ENCODE measurements around the gene ELOVL1. TPM values are rescaled to one million over a fixed set of nuclear protein-coding genes. Genes with fewer than 3 reads are reported as not detected.
"Not testable (repeated sequence)": the region's sequence is repeated elsewhere in the genome, so short reads cannot be mapped to it uniquely, and the experiment has no call there.

Gene ELOVL1
- total and polyA plus RNA-seq, 12 donors: 24.9 to 242 (median 67.2) TPM

- H3K27me3 ChIP-seq: no peaks in the 10 kb centered on the region
- peaks cover 6 to 23% of the 10 kb centered on the region in 2 donors for H3K4me1 ChIP-seq (replicated peaks in 1 of 2)
- no peaks in the 10 kb centered on the region for H3K9me3 ChIP-seq (replicated peaks in 1 of 3)
- peak overlapping the region in 2 of 5 donors; percentile 23 to 55 for H3K27ac ChIP-seq
- H3K4me3 ChIP-seq: no peak overlapping the region
- no peaks in the 10 kb centered on the region for H3K36me3 ChIP-seq (replicated peaks in 1 of 2)
- intact Hi-C loops (cut with DNase I): no loop called here
- WGBS, 4 donors: 31 to 45% (median 38%) methylated on average over 4 of the region's 4 CpGs
- no peak for TF ChIP-seq POLR2A (IDR thresholded peaks at IDR 0.05)
- TF ChIP-seq CTCF (IDR thresholded peaks at IDR 0.05): no peak
- DNase-seq: peak in 3 of 7 donors; percentile 47 to 53 (median 49)
Observed at GRCh38 chr1:43373066-43373940, 5.5 kb upstream of the ELOVL1 start.

GRCh38 chr1:43372172-43372571 is 4.4 kb upstream of the ELOVL1 start:
- Histone ChIP-seq H3K27ac (no peak overlapping the region), H3K36me3 (replicated peaks in 1 of 2) (no peaks in the 10 kb centered on the region), H3K4me1 (replicated peaks in 1 of 2) (peaks cover 6 to 24% of the 10 kb centered on the region in 2 donors), H3K4me3 (no peak overlapping the region), H3K9me3 (replicated peaks in 1 of 3) (no peaks in the 10 kb centered on the region), H3K27me3 (no peaks in the 10 kb centered on the region)
- no peak for DNase-seq
- TF ChIP-seq POLR2A (IDR thresholded peaks at IDR 0.05) (no peak), CTCF (IDR thresholded peaks at IDR 0.05) (no peak)
- intact Hi-C loops (cut with DNase I): no loop called here
- 94 to 100% (median 96%) methylated on average over 5 of the region's 5 CpGs for WGBS, 4 donors

- intact Hi-C loops (cut with DNase I): no loop called here
- WGBS, 4 donors: 89 to 90% (median 89%) methylated on average over 4 of the region's 4 CpGs
Observed at GRCh38 chr1:43370564-43370963, 2.8 kb upstream of the ELOVL1 start.

GRCh38 chr1:43369779-43370178 is 2.0 kb upstream of the ELOVL1 start:
- DNase-seq; H3K27ac ChIP-seq; H3K27me3 ChIP-seq; H3K9me3 ChIP-seq (replicated peaks in 1 of 3); intact Hi-C loops (cut with DNase I); H3K36me3 ChIP-seq (replicated peaks in 1 of 2); H3K4me3 ChIP-seq: not testable (repeated sequence)
- peaks cover 15 to 37% of the 10 kb centered on the region in 2 donors for H3K4me1 ChIP-seq (replicated peaks in 1 of 2)
- 90 to 100% (median 95%) methylated on average over 6 of the region's 6 CpGs for WGBS, 4 donors

More at GRCh38 chr1:43370564-43370963, 2.8 kb upstream of the ELOVL1 start:
- peaks cover 15 to 37% of the 10 kb centered on the region in 2 donors for H3K4me1 ChIP-seq (replicated peaks in 1 of 2)
- no peak overlapping the region for H3K4me3 ChIP-seq
- no peaks in the 10 kb centered on the region for H3K36me3 ChIP-seq (replicated peaks in 1 of 2)
- no peaks in the 10 kb centered on the region for H3K9me3 ChIP-seq (replicated peaks in 1 of 3)
- no peaks in the 10 kb centered on the region for H3K27me3 ChIP-seq
- TF ChIP-seq POLR2A (IDR thresholded peaks at IDR 0.05) (no peak), CTCF (IDR thresholded peaks at IDR 0.05) (no peak)
- no peak overlapping the region for H3K27ac ChIP-seq
- DNase-seq: no peak
